T-helper 22 cell (primary cell): Measurements from ENCODE around the gene MGAT3.
A peak's percentile ranks its signal among the peaks of the same experiment; 100 is the strongest.

Experiments
- DNase-seq: peaks from one replicate; pipeline ENCODE4 v3.0.0-alpha.2; 2020; ENCODE audit warnings: low read depth

MGAT3 gene

GRCh38 chr22:39471381-39472141 lies 14.7 kb downstream of the MGAT3 start:
- DNase-seq = no peak

GRCh38 chr22:39472570-39473556 lies 16.1 kb downstream of the MGAT3 start:
- no peak for DNase-seq

GRCh38 chr22:39473851-39474250 lies 17.0 kb downstream of the MGAT3 start:
- DNase-seq = no peak

GRCh38 chr22:39474351-39475111 lies 17.7 kb downstream of the MGAT3 start:
- no peak for DNase-seq

DNA sequence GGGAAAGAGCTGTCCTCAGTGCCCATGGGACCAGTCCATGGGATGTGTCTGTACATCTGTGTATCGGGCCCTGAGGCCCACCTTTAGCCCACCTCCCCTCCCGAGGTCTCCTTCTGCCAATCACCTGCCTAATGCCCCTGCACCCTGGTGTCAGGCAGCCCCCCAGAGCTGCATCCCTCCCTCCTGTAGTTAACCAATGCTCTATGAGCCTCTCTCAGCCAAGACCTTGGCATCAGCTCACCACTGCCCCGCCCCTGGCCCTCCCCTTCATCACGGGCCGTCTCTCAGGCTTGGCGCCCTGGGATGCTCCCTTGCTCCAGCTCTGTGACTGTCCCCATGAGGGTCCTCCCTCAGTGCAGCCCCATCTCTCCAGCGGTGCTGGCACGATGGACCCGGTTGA lies 18.5 kb downstream of the MGAT3 start:
- no peak for DNase-seq

GRCh38 chr22:39475902-39476301 lies 19.1 kb downstream of the MGAT3 start:
- no peak for DNase-seq

- DNase-seq = no peak
Measured at GRCh38 chr22:39476664-39477063, 19.9 kb downstream of the MGAT3 start.

DNA sequence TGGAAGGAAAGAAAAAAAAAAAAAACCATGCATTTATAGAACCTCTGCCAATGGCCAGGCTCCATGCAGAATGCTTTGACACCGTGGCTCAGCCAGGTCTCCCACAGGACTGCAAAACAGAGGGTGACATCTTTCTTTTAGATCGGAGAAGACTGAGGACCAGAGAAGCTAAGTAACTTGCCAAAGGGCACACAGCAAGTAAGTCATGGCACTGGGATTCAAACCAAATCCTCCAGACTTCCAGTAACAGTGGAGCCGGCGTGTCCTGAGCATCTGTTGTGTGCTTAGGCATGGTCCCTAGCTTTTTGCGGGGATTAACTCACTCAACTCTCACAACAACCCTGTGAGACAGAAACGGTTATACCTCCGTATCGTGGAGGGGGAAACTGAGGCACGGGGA lies 20.7 kb downstream of the MGAT3 start:
- DNase-seq = no peak

DNA sequence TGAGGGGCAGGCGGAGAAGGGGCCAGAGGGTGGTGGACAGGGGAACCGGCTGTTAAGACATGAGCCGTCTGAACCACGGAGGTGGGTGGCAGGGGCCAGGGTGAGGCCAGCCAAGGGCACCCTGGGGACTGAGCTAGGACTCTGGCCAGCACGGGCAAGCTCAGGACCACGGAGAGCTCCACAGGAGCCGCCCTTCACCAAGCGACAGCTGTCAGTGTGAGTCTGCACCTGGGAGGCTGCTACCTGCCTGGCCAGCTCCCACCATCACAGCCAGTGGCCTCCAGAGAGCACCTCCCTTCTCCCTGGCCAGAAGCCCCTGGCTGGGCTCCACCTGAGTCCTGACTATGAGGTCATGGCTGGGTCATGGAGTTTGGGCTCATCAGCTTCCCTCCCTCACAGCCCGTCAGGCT lies 21.6 kb downstream of the MGAT3 start:
- no peak for DNase-seq

GRCh38 chr22:39479254-39479653 lies 22.4 kb downstream of the MGAT3 start:
- no peak for DNase-seq

GRCh38 chr22:39480557-39480956 lies 23.7 kb downstream of the MGAT3 start:
- no peak for DNase-seq

GRCh38 chr22:39481054-39481453 lies 24.2 kb downstream of the MGAT3 start:
- DNase-seq = no peak

DNA sequence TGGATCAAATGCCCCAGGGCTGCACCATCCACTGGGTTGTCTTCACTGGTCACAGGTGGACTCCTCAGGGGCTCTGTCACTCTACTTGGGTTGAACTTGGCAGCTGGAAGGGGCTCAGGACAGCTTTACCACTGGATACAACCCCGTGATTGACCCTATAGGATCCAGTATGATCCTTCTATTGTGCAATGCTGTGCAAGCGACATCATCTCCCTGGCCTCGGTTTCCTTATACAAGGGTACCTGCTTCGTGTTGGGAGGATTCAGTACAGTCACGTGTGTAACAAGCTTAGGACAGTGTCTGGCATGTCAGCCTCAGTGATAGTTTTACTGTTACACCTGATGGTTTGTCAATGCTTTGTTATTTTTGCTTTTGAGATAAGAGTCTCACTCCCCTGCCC lies 24.8 kb downstream of the MGAT3 start:
- no peak for DNase-seq

GRCh38 chr22:39482768-39483167 lies 26.0 kb downstream of the MGAT3 start:
- no peak for DNase-seq

GRCh38 chr22:39486951-39487825 lies 30.4 kb downstream of the MGAT3 start:
- no peak for DNase-seq

DNA sequence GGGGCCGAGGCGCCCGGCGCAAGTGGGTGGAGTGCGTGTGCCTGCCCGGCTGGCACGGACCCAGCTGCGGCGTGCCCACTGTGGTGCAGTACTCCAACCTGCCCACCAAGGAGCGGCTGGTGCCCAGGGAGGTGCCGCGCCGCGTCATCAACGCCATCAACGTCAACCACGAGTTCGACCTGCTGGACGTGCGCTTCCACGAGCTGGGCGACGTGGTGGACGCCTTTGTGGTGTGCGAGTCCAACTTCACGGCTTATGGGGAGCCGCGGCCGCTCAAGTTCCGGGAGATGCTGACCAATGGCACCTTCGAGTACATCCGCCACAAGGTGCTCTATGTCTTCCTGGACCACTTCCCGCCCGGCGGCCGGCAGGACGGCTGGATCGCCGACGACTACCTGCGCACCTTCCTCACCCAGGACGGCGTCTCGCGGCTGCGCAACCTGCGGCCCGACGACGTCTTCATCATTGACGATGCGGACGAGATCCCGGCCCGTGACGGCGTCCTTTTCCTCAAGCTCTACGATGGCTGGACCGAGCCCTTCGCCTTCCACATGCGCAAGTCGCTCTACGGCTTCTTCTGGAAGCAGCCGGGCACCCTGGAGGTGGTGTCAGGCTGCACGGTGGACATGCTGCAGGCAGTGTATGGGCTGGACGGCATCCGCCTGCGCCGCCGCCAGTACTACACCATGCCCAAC lies 31.2 kb downstream of the MGAT3 start:
- DNase-seq = no peak

- DNase-seq = no peak
Measured at GRCh38 chr22:39488563-39489083, 31.8 kb downstream of the MGAT3 start.

DNA sequence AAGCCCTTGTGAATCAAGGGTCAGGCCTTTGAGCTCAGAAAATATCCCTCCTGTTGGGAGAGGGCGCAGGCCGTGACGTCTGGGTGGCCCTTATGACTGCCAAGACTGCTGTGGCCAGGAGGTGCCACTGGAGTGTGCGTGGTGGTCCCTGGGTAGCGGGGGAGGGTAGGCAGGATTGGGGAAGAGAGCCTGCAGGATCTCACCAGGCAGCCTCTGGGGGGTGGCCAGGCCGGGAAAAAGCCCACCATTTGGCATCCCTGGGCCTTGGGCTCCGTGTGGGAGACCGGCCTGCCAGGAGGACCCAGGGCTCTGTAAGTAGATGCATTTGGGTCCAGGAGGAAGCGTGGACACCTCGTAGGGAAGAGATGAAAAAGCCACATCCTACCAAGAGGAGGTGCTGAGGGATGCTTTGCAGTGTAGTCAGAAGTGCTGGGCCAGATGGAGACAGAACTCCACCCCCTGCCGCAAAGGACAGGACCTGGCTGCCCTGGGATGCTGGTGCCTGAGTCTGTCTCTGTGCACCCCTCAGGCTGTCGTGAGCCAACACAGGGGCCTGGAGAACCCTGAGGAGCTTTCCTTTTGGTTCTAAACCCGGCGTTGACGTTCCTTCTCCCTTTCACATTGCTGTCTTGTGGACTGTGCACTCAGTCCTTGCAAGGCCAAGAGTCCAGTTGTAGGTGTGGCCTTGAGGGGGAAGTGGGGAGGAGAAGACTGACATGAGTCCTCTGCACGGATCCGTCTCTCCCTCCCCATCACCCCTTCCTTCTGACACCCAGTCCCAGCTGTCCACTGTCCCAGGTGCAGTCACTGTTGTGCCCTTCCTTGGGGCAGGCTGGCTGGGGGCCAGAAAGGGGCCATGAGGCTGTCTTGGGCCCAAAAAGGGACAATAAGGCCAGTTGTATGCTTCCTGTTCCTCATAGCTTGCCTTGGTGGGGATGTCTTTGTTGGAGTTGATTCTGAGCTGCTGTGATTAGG lies 32.6 kb downstream of the MGAT3 start:
- DNase-seq = no peak

DNA sequence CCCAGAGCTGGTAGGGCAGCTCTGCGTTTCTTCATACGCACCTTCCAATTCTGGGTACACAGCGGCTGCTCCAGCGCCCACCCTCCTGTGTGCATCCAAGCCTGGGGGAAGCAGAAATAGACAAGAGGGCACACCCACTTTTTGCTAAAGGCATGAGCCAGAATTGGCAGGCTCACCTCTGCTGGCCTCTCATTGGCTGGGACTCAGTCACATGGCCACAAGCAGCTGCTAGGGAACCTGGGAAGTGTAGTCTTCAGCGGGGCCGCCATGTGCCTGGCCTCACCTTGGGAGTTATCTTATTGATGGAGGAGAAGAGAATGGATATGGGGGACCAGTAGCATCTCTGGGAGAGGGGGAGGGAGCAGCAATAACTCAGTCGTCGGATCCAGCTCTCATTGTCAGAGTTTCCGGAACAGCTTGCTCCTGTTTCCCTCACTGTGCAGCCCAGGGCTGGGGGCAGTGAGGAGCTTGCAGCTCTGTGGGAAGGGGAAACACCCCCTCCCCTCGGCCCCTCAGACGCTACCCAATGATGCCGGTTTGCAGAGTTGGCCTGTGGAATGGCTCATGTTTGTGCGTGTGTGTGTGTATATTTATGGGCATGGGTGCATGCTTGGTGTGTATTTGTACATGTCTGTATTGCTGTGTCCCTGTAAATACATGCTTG lies 33.5 kb downstream of the MGAT3 start:
- DNase-seq = peak; percentile 67
